Breast epithelium (tissue), 4 donors: ENCODE results near the gene EBF3. TPM values are rescaled to one million over a fixed set of nuclear protein-coding genes. Genes with fewer than 3 reads are reported as not detected.
A peak's percentile ranks its signal among the peaks of the same experiment; 100 is the strongest.

Experiments used
- DNase-seq, 2 donors: peaks; one replicate each; pipeline ENCODE4 v3.0.0-alpha.2; 2019; ENCODE audit warnings: low spot score in 2 of 2
- H3K27ac ChIP-seq, 2 donors: fragments of 200-600 bp; sonication (generic) in 1 of 2; one replicate each; pipeline ENCODE4 v1.5.1; 2016 to 2019; ENCODE audit warnings: mild to moderate bottlenecking in 1 of 2
- H3K27me3 ChIP-seq, 2 donors: fragments of 200-600 bp; sonication (generic) in 1 of 2; one replicate each; pipeline versions ENCODE4 v1.5.1 to v1.6.0; 2017 to 2019; ENCODE audit warnings: control low read depth in 1 of 2, mild to moderate bottlenecking in 1 of 2
- H3K36me3 ChIP-seq: fragments of 200-600 bp; one replicate; pipeline ENCODE4 v1.5.1; 2019
- H3K4me1 ChIP-seq, 2 donors: fragments of 200-600 bp; sonication (generic); one replicate each; pipeline ENCODE4 v1.5.1; 2016 to 2019; ENCODE audit warnings: control low read depth in 1 of 2
- H3K4me3 ChIP-seq, 3 donors: fragments of 200-600 bp; sonication (generic); 1 replicate in 2 of 3; 2 replicates in 1 of 3; pipeline ENCODE4 v1.5.1; 2016 to 2019; ENCODE audit warnings: mild to moderate bottlenecking in 3 of 3, moderate library complexity in 2 of 3
- H3K9me3 ChIP-seq, 2 donors: fragments of 200-600 bp; sonication (generic) in 1 of 2; one replicate each; pipeline ENCODE4 v1.5.1; 2016 to 2019; ENCODE audit warnings: control low read depth in 1 of 2
- CTCF ChIP-seq, 3 donors: fragments of 450-650 bp; IDR thresholded peaks; one replicate each; pipeline ENCODE4 v1.5.1; 2016 to 2017; ENCODE audit warnings: antibody characterized with exemption in 3 of 3, mild to moderate bottlenecking in 3 of 3, moderate library complexity in 3 of 3
- POLR2A ChIP-seq: fragments of 450-650 bp; IDR thresholded peaks from one replicate; pipeline ENCODE4 v1.6.1; 2016; ENCODE audit warnings: antibody characterized with exemption, mild to moderate bottlenecking, moderate library complexity
- POLR2AphosphoS5 ChIP-seq, 3 donors: sonication (generic); formaldehyde crosslinking; IDR thresholded peaks; one replicate each; pipeline ENCODE4 v1.6.1; 2017; ENCODE audit warnings: antibody characterized with exemption in 3 of 3
- intact Hi-C: fragments of 100-400 bp; cut with DNase I; formaldehyde crosslinking; loops from one replicate; pipeline ENCODE4 v1.15.1; 2023; ENCODE audit warnings: low total_unique reads
- total RNA-seq, 3 donors: library from RNA; depleted of rRNA; stranded (reverse); fragments of >200 nt; gene quantifications; one replicate each; pipeline ENCODE4 v1.1.0, GENCODE V29; 2016

The EBF3 gene
- total RNA-seq, 3 donors from 2014 or later, result 4.2 to 28.0 (median 6.6) TPM

GRCh38 chr10:129958629-129959543, 5.2 kb downstream of the EBF3 start:
- Histone ChIP-seq H3K4me1 (no peaks in the 10 kb centered on the region), H3K27me3 (peaks cover 7 to 87% of the 10 kb centered on the region in 2 donors), H3K9me3 (no peaks in the 10 kb centered on the region), H3K36me3 (no peaks in the 10 kb centered on the region), H3K27ac (peak overlapping the region in 1 of 2 donors; percentile 46), H3K4me3 (peak overlapping the region; percentile 32 to 79 (median 60))
- no peak for TF ChIP-seq POLR2A
- no peak for TF ChIP-seq POLR2AphosphoS5 (IDR thresholded peaks at IDR 0.05)
- TF ChIP-seq CTCF (IDR thresholded peaks at IDR 0.05), result no peak
- DNase-seq, result no peak
- intact Hi-C loops, result no loop called here

- DNase-seq, result no peak
- no peaks in the 10 kb centered on the region for H3K9me3 ChIP-seq
- no peaks in the 10 kb centered on the region for H3K4me1 ChIP-seq
- peak overlapping the region in 1 of 2 donors; percentile 46 for H3K27ac ChIP-seq
- peak overlapping the region; percentile 32 to 79 (median 60) for H3K4me3 ChIP-seq
- intact Hi-C loops, result no loop called here
- no peak for TF ChIP-seq CTCF (IDR thresholded peaks at IDR 0.05)
- TF ChIP-seq POLR2A, result no peak
- no peak for TF ChIP-seq POLR2AphosphoS5 (IDR thresholded peaks at IDR 0.05)
- H3K27me3 ChIP-seq, result peaks cover 7 to 82% of the 10 kb centered on the region in 2 donors
- H3K36me3 ChIP-seq, result no peaks in the 10 kb centered on the region
These were observed 5.9 kb downstream of the EBF3 start for GRCh38 chr10:129958148-129958628.

- H3K4me1 ChIP-seq, result no peaks in the 10 kb centered on the region
- no peak overlapping the region for H3K27ac ChIP-seq
- TF ChIP-seq POLR2A (no peak), POLR2AphosphoS5 (IDR thresholded peaks at IDR 0.05) (no peak), CTCF (IDR thresholded peaks at IDR 0.05) (no peak)
- no peaks in the 10 kb centered on the region for H3K36me3 ChIP-seq
- no peaks in the 10 kb centered on the region for H3K9me3 ChIP-seq
- intact Hi-C loops, result no loop called here
- DNase-seq, result no peak
- H3K27me3 ChIP-seq, result peaks cover 7 to 71% of the 10 kb centered on the region in 2 donors
- H3K4me3 ChIP-seq, result peak overlapping the region in 1 of 3 donors; percentile 79
These were observed 7.0 kb downstream of the EBF3 start for GRCh38 chr10:129956876-129957673.

GRCh38 chr10:129956286-129956670, 7.8 kb downstream of the EBF3 start:
- intact Hi-C loops, result no loop called here
- DNase-seq, result no peak
- H3K27me3 ChIP-seq, result peaks cover 7 to 63% of the 10 kb centered on the region in 2 donors

More at GRCh38 chr10:129956286-129956670, 7.8 kb downstream of the EBF3 start:
- Histone ChIP-seq H3K36me3 (no peaks in the 10 kb centered on the region), H3K9me3 (no peaks in the 10 kb centered on the region), H3K27ac (no peak overlapping the region), H3K4me1 (no peaks in the 10 kb centered on the region), H3K4me3 (peak overlapping the region in 1 of 3 donors; percentile 12)
- no peak for TF ChIP-seq POLR2A
- no peak for TF ChIP-seq POLR2AphosphoS5 (IDR thresholded peaks at IDR 0.05)
- no peak for TF ChIP-seq CTCF (IDR thresholded peaks at IDR 0.05)
